Astrocyte of the spinal cord (primary cell): ENCODE data around the gene OR56B1.

Experiments
- DNase-seq: peaks from one replicate; pipeline ENCODE4 v3.0.0; 2011; ENCODE audit warnings: low read depth, low spot score
- H3K4me3 ChIP-seq: 2 replicates; pipeline ENCODE4 v1.5.1; 2011; ENCODE audit warnings: low read depth, mild to moderate bottlenecking, low read length, moderate library complexity
- CTCF ChIP-seq: IDR thresholded peaks from 2 replicates; pipeline ENCODE4 v1.5.1; 2012; ENCODE audit warnings: low read depth, mild to moderate bottlenecking, low read length, inconsistent platforms
- in situ Hi-C: cut with HindIII; loops from 2 replicates; pipeline ENCODE4 v1.10.0; 2017; ENCODE audit warnings: low sequenced_read_pairs

OR56B1 gene

GRCh38 chr11:5694642-5695041 is 41.6 kb upstream of the OR56B1 start:
- TF ChIP-seq CTCF: no peak
- DNase-seq: no peak
- no peak overlapping the region for H3K4me3 ChIP-seq
- in situ Hi-C loops: no loop called here

GRCh38 chr11:5695580-5695979 is 40.7 kb upstream of the OR56B1 start:
- in situ Hi-C loops: no loop called here
- DNase-seq: no peak
- no peak overlapping the region for H3K4me3 ChIP-seq
- TF ChIP-seq CTCF: no peak

- no peak overlapping the region for H3K4me3 ChIP-seq
- TF ChIP-seq CTCF: no peak
- in situ Hi-C loops: no loop called here
- no peak for DNase-seq
These were observed 40.0 kb upstream of the OR56B1 start for GRCh38 chr11:5696210-5696609.

- TF ChIP-seq CTCF: no peak
- no peak for DNase-seq
- in situ Hi-C loops: no loop called here
These were observed 38.0 kb upstream of the OR56B1 start for GRCh38 chr11:5698281-5698680.

GRCh38 chr11:5700421-5701054 is 35.7 kb upstream of the OR56B1 start:
- in situ Hi-C loops: no loop called here
- no peak for DNase-seq
- TF ChIP-seq CTCF: no peak

More at GRCh38 chr11:5698281-5698680, 38.0 kb upstream of the OR56B1 start:
- no peak overlapping the region for H3K4me3 ChIP-seq

GRCh38 chr11:5701055-5701577 is 35.1 kb upstream of the OR56B1 start:
- no peak overlapping the region for H3K4me3 ChIP-seq
- DNase-seq: no peak
- in situ Hi-C loops: no loop called here
- TF ChIP-seq CTCF: no peak

More at GRCh38 chr11:5700421-5701054, 35.7 kb upstream of the OR56B1 start:
- no peak overlapping the region for H3K4me3 ChIP-seq
